GM19099 (cell line): ENCODE data around the gene SEC14L5.

Experiments
- POLR2A ChIP-seq: IDR thresholded peaks from 3 replicates; pipeline ENCODE4 v1.6.1; 2011; ENCODE audit warnings: low read depth; ENCODE audit not compliant: insufficient read length; ENCODE audit errors: extremely low read depth

The SEC14L5 gene

DNA sequence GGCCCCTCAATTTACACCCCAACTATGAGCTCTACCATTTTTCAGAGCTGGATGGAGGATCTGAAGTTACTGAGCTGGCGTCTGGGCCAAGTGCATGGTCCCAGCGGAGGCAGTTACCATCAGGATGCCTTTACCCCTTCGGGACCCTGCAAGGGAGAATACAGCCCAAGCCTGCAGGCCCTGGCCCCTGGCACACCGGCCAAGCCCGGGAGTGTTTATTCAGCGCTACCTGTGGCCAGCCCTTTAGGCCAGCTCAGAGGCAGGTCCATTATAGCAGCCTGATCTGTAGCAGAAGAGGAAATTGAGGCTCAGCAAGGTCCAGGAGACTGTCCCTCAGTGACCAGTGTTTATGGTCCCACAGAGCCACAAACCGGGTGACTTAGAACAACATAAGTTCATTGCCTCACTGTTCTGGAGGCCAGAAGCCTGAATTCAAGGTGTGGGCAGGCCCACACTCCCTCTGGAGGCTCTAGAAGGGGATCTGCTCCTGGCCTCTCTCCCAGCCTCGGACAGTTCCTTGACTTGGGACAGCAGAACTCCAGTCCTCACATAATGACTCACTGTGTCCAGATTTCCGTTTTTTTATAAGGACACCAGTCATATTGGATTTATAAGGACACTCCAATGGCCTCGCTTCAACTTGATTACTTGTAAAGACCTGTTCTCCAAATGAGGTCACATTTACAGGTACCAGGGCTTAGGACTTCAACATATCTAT, 8.8 kb downstream of the SEC14L5 start:
- no peak for TF ChIP-seq POLR2A

DNA sequence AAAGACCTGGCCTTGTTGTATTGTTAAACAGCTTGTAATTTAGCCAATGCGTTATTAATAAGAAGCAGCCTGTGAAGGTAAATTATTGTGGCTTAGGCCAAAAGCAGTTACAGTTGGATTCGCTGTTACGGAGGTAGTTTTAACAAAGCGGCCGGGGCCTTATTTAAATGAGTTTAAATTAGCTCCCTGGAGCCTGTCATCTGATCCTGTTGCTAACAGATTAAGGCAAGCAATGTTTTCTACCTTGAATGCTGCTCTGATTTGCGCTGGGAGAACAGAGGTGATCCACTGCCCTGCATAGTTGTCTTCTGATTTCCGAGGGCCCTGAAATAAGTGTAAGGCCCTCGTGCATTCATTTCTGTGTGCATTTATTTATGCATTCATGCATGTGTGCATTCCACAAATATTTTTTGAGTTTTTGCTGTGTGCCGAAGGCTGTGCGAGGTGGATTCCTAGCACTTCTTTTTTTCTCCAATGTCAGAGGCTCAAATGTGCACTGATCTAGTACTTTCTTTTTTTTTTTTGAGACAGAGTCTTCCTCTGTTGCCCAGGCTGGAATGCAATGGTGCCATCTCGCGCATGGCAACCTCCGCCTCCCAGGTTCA, 10.9 kb downstream of the SEC14L5 start:
- TF ChIP-seq POLR2A = no peak

DNA sequence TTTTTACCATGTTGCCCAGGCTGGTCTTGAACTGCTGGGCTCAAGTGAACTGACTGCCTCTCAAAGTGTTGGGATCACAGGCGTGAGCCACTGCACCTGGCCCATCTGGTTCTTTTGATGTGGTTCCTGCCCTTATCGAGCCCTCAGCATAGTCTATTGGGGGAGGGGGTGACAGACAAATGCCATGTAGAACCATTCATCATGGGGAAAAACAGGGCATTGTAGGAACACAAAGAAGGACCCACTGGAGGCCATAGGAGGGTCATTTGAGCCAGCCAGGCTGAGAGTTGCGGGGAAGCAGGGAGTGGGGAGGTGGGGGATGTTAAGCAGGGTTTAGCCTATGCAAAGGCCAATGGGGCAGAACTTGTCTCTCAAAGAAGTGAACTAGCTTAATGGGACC, 11.9 kb downstream of the SEC14L5 start:
- no peak for TF ChIP-seq POLR2A

DNA sequence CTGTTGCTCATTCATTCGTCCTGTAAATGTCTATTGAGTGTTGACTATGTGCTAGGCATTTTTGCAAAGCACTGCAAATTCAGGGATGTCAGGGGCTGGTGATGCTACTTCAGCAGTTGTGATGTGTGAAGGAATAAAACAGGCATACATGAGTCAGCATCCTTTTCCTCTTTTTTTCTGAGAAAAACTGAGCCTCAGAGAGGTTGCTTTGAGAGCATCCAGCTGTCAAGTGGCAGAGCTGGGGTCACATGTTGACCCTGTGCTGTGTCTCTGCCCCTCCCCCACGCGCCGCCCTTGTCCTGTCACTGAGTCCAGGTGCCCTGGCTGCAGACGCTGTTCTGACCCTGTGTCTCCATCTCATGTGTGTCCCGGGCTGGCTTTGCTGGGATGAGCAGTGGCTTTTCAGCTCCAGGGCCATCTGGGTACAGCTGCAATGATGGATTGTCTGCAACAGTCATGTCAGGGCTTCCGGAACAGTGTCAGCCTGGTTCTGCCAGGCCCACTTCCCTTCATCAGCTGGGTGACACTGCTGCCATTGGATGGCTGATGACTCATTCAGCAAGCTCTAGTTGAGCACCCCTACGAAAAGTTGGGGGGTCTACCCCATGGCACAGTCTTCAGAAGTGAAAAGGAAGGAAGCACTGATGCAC, 14.9 kb downstream of the SEC14L5 start:
- no peak for TF ChIP-seq POLR2A

DNA sequence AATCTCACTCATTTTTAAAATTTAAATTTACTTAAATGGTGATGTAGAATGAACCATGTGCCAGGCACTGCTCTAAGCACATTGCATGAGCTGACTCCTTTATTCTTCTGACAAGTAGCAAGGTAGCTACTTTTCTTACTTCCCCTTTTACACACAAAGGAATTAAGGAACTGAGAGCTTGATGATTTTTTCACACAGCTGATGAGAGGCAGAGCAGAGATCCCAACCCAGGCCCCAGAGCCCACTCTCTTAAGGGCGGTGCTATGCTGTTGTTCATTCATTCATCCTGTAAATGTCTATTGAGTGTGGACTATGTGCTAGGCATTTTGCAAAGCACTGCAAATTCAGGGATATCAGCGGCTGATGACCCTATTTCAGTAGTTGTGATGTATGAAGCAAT, 17.9 kb downstream of the SEC14L5 start:
- no peak for TF ChIP-seq POLR2A

DNA sequence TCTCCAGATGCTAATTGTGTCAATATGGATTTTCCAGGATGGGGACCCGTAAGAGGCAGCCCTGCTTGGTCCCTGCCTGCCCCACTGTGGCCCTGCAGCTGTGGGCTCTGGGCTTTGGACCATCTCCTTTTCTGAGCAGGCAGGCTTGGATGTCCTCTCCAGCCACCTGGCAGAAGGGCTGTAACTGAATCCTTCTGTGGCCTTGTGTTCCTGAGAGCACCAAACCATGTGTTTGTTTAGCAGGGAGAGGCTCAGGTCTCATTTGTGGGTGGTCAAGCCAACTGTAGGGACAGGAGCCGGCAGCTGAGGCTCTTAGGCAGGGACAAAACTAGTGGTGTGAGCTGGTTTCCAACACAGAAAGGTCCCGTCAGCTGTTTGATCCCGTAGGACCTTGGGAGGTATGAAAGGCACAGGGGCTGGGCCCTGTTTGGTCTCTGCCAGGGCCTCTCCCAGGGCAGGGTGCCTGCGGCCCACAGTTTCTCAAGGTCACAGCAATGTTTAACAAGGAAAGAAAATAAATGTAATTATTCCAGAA, 18.5 kb downstream of the SEC14L5 start:
- TF ChIP-seq POLR2A = no peak

DNA sequence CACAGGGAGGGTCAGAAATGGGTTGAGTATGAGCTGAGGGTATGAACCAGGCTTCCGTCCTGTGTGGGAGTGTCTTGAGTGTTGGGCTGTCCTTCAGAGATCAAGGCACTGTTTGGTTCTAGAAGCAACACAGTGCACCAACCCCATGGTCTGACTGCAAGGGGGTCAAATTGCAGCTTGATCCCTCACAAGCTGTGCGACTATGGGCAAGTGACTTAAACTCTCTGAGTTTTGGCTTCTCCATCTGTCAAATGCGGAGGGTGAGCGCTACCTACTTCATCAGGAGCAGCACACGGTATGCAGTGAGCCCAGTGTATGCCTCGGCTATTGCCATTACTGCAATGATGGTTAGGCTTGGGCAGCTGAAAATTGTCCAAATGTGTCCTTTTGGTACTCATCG, 21.0 kb downstream of the SEC14L5 start:
- TF ChIP-seq POLR2A = no peak

DNA sequence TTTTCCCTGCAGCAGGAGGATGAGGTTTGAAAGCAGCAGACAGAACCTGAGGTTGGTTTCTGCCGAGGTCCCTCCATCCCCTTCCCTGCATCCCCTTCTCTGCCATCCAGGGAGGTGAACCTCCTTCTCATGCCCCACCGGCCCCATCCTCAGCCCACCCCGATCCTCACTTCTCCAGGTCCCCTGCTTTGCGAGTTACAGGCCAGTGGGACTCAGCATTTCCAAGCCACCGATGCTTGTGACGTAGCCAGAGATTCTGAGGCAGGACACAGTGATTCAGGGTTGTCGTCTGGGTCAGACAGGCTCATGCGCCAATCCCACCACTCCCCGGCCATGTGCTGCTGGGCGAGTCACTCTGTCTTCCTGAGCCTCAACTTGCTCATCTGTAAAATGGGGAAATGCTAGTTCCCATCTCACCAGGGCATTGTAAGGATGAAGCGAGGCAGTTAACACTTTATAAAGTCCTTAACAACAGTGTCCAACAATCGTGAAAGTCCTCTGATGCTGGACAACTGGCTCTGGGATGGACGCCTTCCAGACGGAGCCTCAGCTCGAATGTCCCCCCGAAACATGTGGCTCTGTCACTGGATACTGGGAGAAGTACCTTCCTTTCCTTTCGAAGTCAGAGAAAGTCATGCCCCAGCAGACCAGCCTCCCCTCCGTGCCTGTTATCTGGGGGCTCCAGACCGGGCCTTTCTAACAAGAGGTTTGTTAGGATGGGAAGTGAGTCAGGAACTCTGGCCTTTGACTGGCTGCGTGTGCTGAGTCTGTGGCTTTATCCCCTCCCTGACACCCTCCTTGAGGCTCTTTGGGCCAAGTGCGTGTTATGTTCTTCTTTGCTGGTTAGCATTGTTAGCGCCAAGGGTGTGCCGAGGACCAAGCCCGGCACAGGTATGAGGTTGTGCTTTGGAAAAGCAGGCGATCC, 21.9 kb downstream of the SEC14L5 start:
- TF ChIP-seq POLR2A = no peak

DNA sequence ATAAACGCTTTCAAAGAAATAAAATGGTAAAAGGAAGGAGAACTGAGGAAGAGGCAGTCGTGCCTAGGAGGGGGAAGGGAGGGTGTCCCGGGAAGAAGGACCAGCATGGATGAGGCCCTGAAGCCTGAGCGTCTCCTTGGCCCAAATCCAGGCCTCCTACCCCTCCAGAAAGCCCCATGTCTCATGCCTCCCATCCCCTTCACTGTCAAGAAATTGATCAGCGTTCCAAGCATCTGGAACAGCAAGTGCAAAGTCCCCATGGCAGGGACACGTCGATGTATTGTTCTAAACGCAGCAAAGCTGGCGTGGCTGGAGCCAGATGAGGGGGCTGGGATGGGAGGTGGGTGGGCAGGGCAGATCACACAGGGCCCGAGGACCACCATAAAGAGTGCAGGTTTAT, 22.6 kb downstream of the SEC14L5 start:
- no peak for TF ChIP-seq POLR2A

DNA sequence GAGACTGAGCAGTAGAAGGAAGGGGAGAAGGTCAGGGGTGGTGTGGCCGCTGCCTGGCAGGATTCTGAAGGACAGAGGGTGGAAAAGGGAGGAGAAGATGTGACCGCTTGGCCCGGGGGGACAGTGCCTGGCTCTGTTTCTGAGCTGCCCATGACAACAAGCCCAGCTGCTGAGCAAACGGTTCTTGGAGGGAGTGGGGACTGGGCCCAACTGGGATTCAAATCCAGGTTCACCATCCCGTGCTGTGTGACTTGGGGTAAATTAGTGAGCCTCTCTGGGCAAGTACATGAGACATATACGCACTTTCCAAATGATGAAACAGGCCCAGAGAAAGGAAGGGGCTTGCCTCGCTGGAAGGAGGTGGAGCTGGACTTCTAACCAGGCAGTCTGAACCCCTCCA, 23.3 kb downstream of the SEC14L5 start:
- no peak for TF ChIP-seq POLR2A

DNA sequence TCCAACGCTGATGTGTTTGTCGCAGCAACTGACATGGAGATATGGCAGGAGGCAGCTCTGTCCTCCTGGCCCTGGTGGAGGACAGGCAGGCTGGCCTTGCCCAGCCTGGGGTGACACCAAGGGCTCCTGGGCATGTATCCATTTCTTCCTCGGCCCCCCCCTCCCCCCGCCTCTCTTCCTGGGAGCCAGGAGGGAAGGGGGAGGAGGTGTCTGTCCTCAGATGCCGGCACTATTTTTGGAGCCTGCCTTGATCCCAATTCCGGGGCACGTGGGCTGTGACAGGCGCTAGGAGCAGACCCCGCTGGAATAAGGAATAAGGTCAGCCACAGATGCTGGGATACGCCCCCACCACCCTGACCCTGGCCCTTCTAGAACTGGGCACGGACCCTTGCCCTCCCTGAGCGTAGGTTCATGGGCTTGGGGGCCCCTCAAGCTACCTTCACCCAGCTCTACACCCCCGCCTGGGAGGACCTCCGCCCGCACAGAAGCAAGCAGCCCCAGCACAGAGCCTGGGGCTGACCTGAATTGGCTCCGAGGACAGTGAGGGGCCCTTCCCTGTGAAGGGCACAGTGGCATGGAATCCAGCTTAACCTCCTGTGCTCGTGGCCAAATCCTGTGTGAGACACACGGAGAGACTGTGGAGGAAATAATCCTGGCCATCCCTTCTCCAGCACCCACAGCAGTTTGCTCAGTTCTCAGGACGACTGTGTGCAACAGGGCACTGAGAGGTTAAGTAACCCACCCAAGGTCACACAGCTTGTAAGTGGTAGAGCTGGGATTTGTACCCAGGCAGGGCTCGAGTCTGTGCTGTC, 24.1 kb downstream of the SEC14L5 start:
- TF ChIP-seq POLR2A = no peak

DNA sequence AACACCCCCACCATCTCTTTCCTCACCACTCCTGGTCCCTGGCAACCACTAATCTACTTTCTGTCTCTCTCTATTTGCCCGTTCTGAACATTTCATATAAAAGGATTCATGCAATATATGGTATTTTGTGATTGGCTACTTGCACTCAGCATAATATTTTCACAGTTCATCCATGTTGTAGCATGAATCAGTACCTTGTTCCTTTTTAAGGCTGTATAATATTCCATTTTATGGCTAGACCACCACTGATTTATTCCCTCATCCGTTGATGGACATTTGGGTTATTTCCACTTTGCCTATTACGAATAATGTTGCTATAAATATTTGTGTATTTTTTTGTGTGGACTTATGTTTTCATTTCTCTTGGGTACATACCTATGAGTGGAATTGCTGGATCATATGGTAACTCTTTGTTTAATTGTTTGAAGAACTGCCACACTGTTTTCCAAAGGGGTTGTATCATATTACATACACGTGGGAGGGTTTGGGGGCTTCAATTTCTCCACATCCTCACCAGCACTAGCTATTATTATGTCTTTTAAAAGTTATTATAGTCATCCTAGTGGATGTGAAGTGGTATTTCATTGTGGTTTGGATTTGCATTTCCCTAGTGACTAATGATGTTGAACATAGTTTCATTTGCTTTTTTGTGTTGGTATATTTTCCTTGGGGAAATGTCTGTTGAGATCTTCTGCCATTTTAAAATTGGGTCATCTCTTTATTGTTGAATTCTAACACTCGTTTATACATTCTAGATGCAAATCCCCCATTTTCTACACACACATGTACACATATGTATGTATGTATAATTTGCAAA, 26.3 kb downstream of the SEC14L5 start:
- TF ChIP-seq POLR2A = no peak

DNA sequence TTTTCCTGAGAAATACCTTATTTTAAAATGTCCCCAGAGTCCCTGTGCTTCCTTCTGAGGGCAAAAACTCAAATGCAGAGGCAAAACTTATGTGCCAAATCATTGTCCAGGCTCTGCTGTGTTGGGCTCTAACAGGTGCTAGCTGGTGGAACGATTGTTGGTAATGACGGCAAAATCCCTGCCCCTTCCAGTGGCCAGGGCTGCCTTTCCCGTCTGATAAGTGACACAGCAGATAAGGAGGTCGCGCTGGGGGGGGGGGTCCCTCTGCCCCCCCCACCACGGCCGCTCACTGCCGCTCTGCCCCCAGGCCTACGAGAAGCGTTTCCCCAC, 29.1 kb downstream of the SEC14L5 start:
- TF ChIP-seq POLR2A = no peak
